NOMO-1 (cell line): Measurements from ENCODE around the gene WIPF1.
A peak's percentile ranks its signal among the peaks of the same experiment; 100 is the strongest.

Experiments used
- DNase-seq, 2 experiments: peaks; one replicate each; lab custom pipeline; 2025; ENCODE audit not compliant: unreplicated experiment in 2 of 2; lab: John Stamatoyannopoulos, UW

Gene WIPF1

GRCh38 chr2:174623106-174623637 is 25.6 kb upstream of the WIPF1 start:
- no peak for DNase-seq

- no peak for DNase-seq
These were observed 23.7 kb upstream of the WIPF1 start for GRCh38 chr2:174621323-174621722.

GRCh38 chr2:174618179-174618578 is 20.6 kb upstream of the WIPF1 start:
- no peak for DNase-seq

GRCh38 chr2:174617718-174618117 is 20.1 kb upstream of the WIPF1 start:
- DNase-seq: no peak

- DNase-seq: no peak
These were observed 19.5 kb upstream of the WIPF1 start for GRCh38 chr2:174617120-174617519.

GRCh38 chr2:174615871-174616436 is 18.4 kb upstream of the WIPF1 start:
- no peak for DNase-seq

GRCh38 chr2:174614261-174614660 is 16.7 kb upstream of the WIPF1 start:
- no peak for DNase-seq

GRCh38 chr2:174613531-174613930 is 15.9 kb upstream of the WIPF1 start:
- DNase-seq: no peak

GRCh38 chr2:174612970-174613369 is 15.4 kb upstream of the WIPF1 start:
- DNase-seq: no peak

- no peak for DNase-seq
These were observed 14.2 kb upstream of the WIPF1 start for GRCh38 chr2:174611854-174612253.

GRCh38 chr2:174611006-174611405 is 13.4 kb upstream of the WIPF1 start:
- DNase-seq: no peak

- peak in 1 of 2 experiments; percentile 40 for DNase-seq
These were observed 12.8 kb upstream of the WIPF1 start for GRCh38 chr2:174610243-174610995.

- no peak for DNase-seq
These were observed 11.7 kb upstream of the WIPF1 start for GRCh38 chr2:174609261-174609660.

- no peak for DNase-seq
These were observed 11.2 kb upstream of the WIPF1 start for GRCh38 chr2:174608866-174609214.

GRCh38 chr2:174607989-174608865 is 10.6 kb upstream of the WIPF1 start:
- DNase-seq: no peak

- no peak for DNase-seq
These were observed 10.0 kb upstream of the WIPF1 start for GRCh38 chr2:174607584-174607983.

- DNase-seq: no peak
These were observed 8.7 kb upstream of the WIPF1 start for GRCh38 chr2:174606336-174606735.

- DNase-seq: peak in 1 of 2 experiments; percentile 16
These were observed 8.1 kb upstream of the WIPF1 start for GRCh38 chr2:174605687-174606086.

- peak in 1 of 2 experiments; percentile 23 for DNase-seq
These were observed 5.7 kb upstream of the WIPF1 start for GRCh38 chr2:174603280-174603679.

- no peak for DNase-seq
These were observed 5.1 kb upstream of the WIPF1 start for GRCh38 chr2:174602745-174603144.

GRCh38 chr2:174600349-174600748 is 2.7 kb upstream of the WIPF1 start:
- DNase-seq: no peak
